GM12878 (cell line): ENCODE results near the gene RFX3. TPM values are rescaled to one million over a fixed set of nuclear protein-coding genes. Genes with fewer than 3 reads are reported as not detected.

Source experiments
- ATAC-seq: fragments of 200-7000 bp; cut with Tn5 transposase; 3 replicates; pipeline ENCODE4 v1.9.1; 2020; ENCODE audit warnings: mild to moderate bottlenecking, moderate library complexity
- BruUV-seq: library from RNA; stranded (reverse); fragments of 400-500 nt; replicated peaks from 2 replicates; lab custom pipeline; 2021; lab: Mats Ljungman, UMichigan
- CTCF ChIA-PET: fragments of 300-600 bp; sonication (Branson Sonifier 250); formaldehyde crosslinking; extraction: SDS; loops from one replicate; lab custom pipeline; 2021; ENCODE audit warnings: inconsistent platforms; lab: Yijun Ruan, JAX
- POLR2A ChIA-PET: fragments of 350-600 bp; formaldehyde crosslinking; extraction: SDS; loops from one replicate; lab custom pipeline; 2021; ENCODE audit warnings: inconsistent platforms; lab: Charles Lee
- RAD21 ChIA-PET: fragments of 300-600 bp; sonication (Branson Sonifier 250); formaldehyde crosslinking; loops from one replicate; lab custom pipeline; 2023; ENCODE audit warnings: antibody characterized with exemption; ENCODE audit not compliant: unreplicated experiment; lab: Charles Lee
- SMC1A ChIA-PET: fragments of 300-600 bp; sonication (Branson Sonifier 250); formaldehyde crosslinking; loops from one replicate; lab custom pipeline; 2023; ENCODE audit not compliant: unreplicated experiment, uncharacterized antibody; lab: Charles Lee
- DNase-seq: peaks from one replicate; pipeline ENCODE4 v3.0.0-alpha.2; 2011; ENCODE audit warnings: low read depth, low spot score
- FAIRE-seq: peaks from 3 replicates; lab custom pipeline; 2011; peaks lifted over from hg19 to GRCh38; lab: Jason Lieb, UNC
- H2AFZ ChIP-seq: 2 replicates; pipeline ENCODE4 v1.6.0; 2011; ENCODE audit warnings: low read depth, low read length, control low read depth; ENCODE audit not compliant: control insufficient read depth
- H3K27ac ChIP-seq: 2 replicates; pipeline ENCODE4 v1.5.1; 2011; ENCODE audit warnings: control low read depth; ENCODE audit not compliant: control insufficient read depth, insufficient read depth
- H3K27me3 ChIP-seq, 2 experiments: replicated peaks in 1 of 2; 2 replicates each; pipeline versions ENCODE4 v1.6.0 to v1.6.1; 2011; ENCODE audit warnings: low read length in 1 of 2; ENCODE audit not compliant: control insufficient read depth in 2 of 2, insufficient read depth in 2 of 2
- H3K36me3 ChIP-seq, 2 experiments: 2 replicates each; pipeline ENCODE4 v1.5.1; 2011; ENCODE audit warnings: low read length in 1 of 2; ENCODE audit not compliant: control insufficient read depth in 2 of 2, insufficient read depth in 2 of 2
- H3K4me1 ChIP-seq: 2 replicates; pipeline ENCODE4 v1.6.1; 2011; ENCODE audit warnings: mild to moderate bottlenecking, low read length, moderate library complexity, mixed read lengths; ENCODE audit not compliant: control insufficient read depth, insufficient read depth
- H3K4me2 ChIP-seq: 2 replicates; pipeline ENCODE4 v1.6.0; 2011; ENCODE audit warnings: control low read depth; ENCODE audit not compliant: control insufficient read depth, insufficient read depth
- H3K4me3 ChIP-seq: fragments of 200-600 bp; sonication (generic); 2 replicates; pipeline ENCODE4 v1.5.1; 2016
- H3K79me2 ChIP-seq: 2 replicates; pipeline ENCODE4 v1.6.0; 2011; ENCODE audit warnings: low read length; ENCODE audit not compliant: control insufficient read depth, insufficient read depth
- H3K9ac ChIP-seq: 2 replicates; pipeline ENCODE4 v1.8.0; 2011; ENCODE audit warnings: low read length, control low read depth, mixed read lengths; ENCODE audit not compliant: control insufficient read depth, insufficient read depth
- H3K9me3 ChIP-seq: replicated peaks from 3 replicates; pipeline ENCODE4 v1.5.1; 2011; ENCODE audit warnings: mild to moderate bottlenecking, low read length; ENCODE audit not compliant: control insufficient read depth, insufficient read depth
- H4K20me1 ChIP-seq: 2 replicates; pipeline ENCODE4 v1.6.0; 2011; ENCODE audit not compliant: control insufficient read depth, insufficient read depth
- BCL3 ChIP-seq: IDR thresholded peaks from 2 replicates; pipeline ENCODE4 v1.6.1; 2011; ENCODE audit warnings: borderline replicate concordance, low read depth, mild to moderate bottlenecking, moderate library complexity, low read length; ENCODE audit not compliant: insufficient read depth, poor library complexity, severe bottlenecking
- DPF2 ChIP-seq: fragments of 450-650 bp; IDR thresholded peaks from 2 replicates; pipeline ENCODE4 v1.6.1; 2017; ENCODE audit warnings: mild to moderate bottlenecking
- EP300 ChIP-seq, 2 experiments: fragments of 150-350 bp in 1 of 2; IDR thresholded peaks; 2 replicates each; pipeline ENCODE4 v1.6.1; 2011 to 2012; ENCODE audit warnings: low read depth in 2 of 2, low read length in 2 of 2, borderline replicate concordance in 1 of 2, improper control_type of control experiment in 1 of 2, inconsistent platforms in 1 of 2; ENCODE audit not compliant: control insufficient read depth in 1 of 2
- ESRRA ChIP-seq: IDR thresholded peaks from 2 replicates; pipeline ENCODE4 v1.6.1; 2012; ENCODE audit warnings: mild to moderate bottlenecking, low read length, improper control_type of control experiment
- HCFC1 ChIP-seq: fragments of 150-350 bp; IDR thresholded peaks from 2 replicates; pipeline ENCODE4 v1.6.1; 2014; ENCODE audit warnings: low read length
- IRF5 ChIP-seq: fragments of 450-650 bp; IDR thresholded peaks from 2 replicates; pipeline ENCODE4 v1.6.1; 2017; ENCODE audit warnings: borderline replicate concordance
- LARP7 ChIP-seq: fragments of 450-650 bp; IDR thresholded peaks from 2 replicates; pipeline ENCODE4 v1.6.1; 2017; ENCODE audit warnings: mild to moderate bottlenecking
- PKNOX1 ChIP-seq: fragments of 450-650 bp; IDR thresholded peaks from 2 replicates; pipeline ENCODE4 v1.6.1; 2016; ENCODE audit warnings: mild to moderate bottlenecking
- RELA ChIP-seq: fragments of 450-650 bp; IDR thresholded peaks from 2 replicates; pipeline ENCODE4 v1.8.0; 2014; ENCODE audit warnings: borderline replicate concordance; ENCODE audit not compliant: partially characterized antibody
- SIN3A ChIP-seq: IDR thresholded peaks from 2 replicates; pipeline ENCODE4 v1.6.1; 2012; ENCODE audit warnings: low read depth, low read length, improper control_type of control experiment
- STAT3 ChIP-seq: IDR thresholded peaks from 2 replicates; pipeline ENCODE4 v1.6.1; 2011; ENCODE audit warnings: low read depth, low read length, improper control_type of control experiment
- TCF7 ChIP-seq: IDR thresholded peaks from 2 replicates; pipeline ENCODE4 v1.6.1; 2014; ENCODE audit warnings: antibody characterized with exemption, borderline replicate concordance
- WRNIP1 ChIP-seq: IDR thresholded peaks from 2 replicates; pipeline ENCODE4 v1.6.1; 2011; ENCODE audit warnings: low read depth, low read length, improper control_type of control experiment, borderline replicate concordance
- ZBTB40 ChIP-seq: fragments of 450-650 bp; IDR thresholded peaks from 2 replicates; pipeline ENCODE4 v1.6.1; 2016; ENCODE audit warnings: mild to moderate bottlenecking, moderate library complexity, borderline replicate concordance
- whole genome bisulfite sequencing: methylation state at CpG from one replicate; pipeline ENCODE4 v1.1.6; 2016; ENCODE audit warnings: low lambda C conversion rate; ENCODE audit not compliant: insufficient replicate concordance, insufficient coverage; ENCODE audit errors: missing lambda C conversion rate; 5-methylcytosine and 5-hydroxymethylcytosine counted together
- in situ Hi-C: fragments of 300-500 bp; cut with MboI; formaldehyde crosslinking; loops from 9 replicates; pipeline ENCODE4 v1.14.3; 2018; ENCODE audit warnings: mixed read lengths
- intact Hi-C: fragments of 100-400 bp; cut with micrococcal nuclease; formaldehyde crosslinking; loops from one replicate; pipeline ENCODE4 v1.14.2; 2022; ENCODE audit not compliant: unreplicated experiment
- polyA plus RNA-seq, 11 experiments: library from polyadenylated mRNA; depleted of rRNA in 4 of 11; unstranded in 6 of 11; stranded (reverse) in 5 of 11; fragments of >200 nt; fragmentation: Nextera tagmentation in 4 of 11; fragmentation: Illumina TruSeq in 1 of 11; extraction: Ambion mirVana in 4 of 11; extraction: Trizol in 1 of 11; gene quantifications; 1 replicate in 1 of 11; 2 replicates in 10 of 11; pipeline versions ENCODE4 v1.2.1 to v1.2.3, GENCODE V29; 2011 to 2016; ENCODE audit warnings: inconsistent platforms in 2 of 11, missing spikeins in 2 of 11, low read depth in 1 of 11
- total RNA-seq, 4 experiments: library from RNA; depleted of rRNA in 3 of 4; stranded (reverse); fragments of >200 nt in 3 of 4; fragmentation: Illumina TruSeq in 1 of 4; extraction: Trizol in 1 of 4; gene quantifications; 2 replicates each; pipeline versions ENCODE4 v1.2.1 to v1.2.3, GENCODE V29; 2013 to 2021

RFX3 gene
- total and polyA plus RNA-seq, 10 of the 15 experiments (the other 5 are each of a cell fraction or from before 2014, with no cell fraction given), result 1.2 to 26.4 (median 6.7) TPM

- TF ChIP-seq PKNOX1, result no peak
- TF ChIP-seq EP300 (IDR thresholded peaks at IDR 0.05; ENCODE audit: borderline replicate concordance in 1 of 2, control insufficient read depth in 1 of 2, low read depth in 2 of 2, low read length in 2 of 2), result no peak
Observed at GRCh38 chr9:3271581-3271980, 254.2 kb downstream of the RFX3 start (continued).

GRCh38 chr9:3271157-3271556, 254.6 kb downstream of the RFX3 start:
- Histone ChIP-seq H3K79me2 (no peaks in the 10 kb centered on the region), H3K27me3 (no peaks in the 10 kb centered on the region), H4K20me1 (no peaks in the 10 kb centered on the region), H3K4me2 (no peak overlapping the region), H3K9me3 (no peaks in the 10 kb centered on the region), H3K27ac (no peak overlapping the region), H3K9ac (no peak overlapping the region), H3K36me3 (peaks cover 0 to 9% of the 10 kb centered on the region in 2 experiments; a peak in 1 of 4 replicates), H2AFZ (no peak overlapping the region), H3K4me1 (no peaks in the 10 kb centered on the region), H3K4me3 (no peak overlapping the region)
- no TSS peak for BruUV-seq
- WGBS, result 100% methylated on average over 1 of the region's 1 CpG
- no peak for FAIRE-seq
- ATAC-seq, result no peak
- ChIA-PET SMC1A (no interaction called here), CTCF (no interaction called here), RAD21 (no interaction called here), POLR2A (no interaction called here)
- intact Hi-C loops (no loop called here), in situ Hi-C loops (no loop called here)
- DNase-seq, result no peak
- TF ChIP-seq EP300 (IDR thresholded peaks at IDR 0.05; ENCODE audit: borderline replicate concordance in 1 of 2, control insufficient read depth in 1 of 2, low read depth in 2 of 2, low read length in 2 of 2) (no peak), HCFC1 (no peak), STAT3 (no peak), IRF5 (no peak), LARP7 (no peak), SIN3A (no peak), DPF2 (no peak), WRNIP1 (no peak), RELA (no peak), ESRRA (no peak), ZBTB40 (no peak), TCF7 (no peak), BCL3 (no peak)
